Choroid plexus epithelial cell (primary cell): Measurements from ENCODE around the gene CSF1R.

Experiments
- DNase-seq: peaks from one replicate; pipeline ENCODE4 v3.0.0-alpha.2; 2010; ENCODE audit warnings: low read depth
- H3K4me3 ChIP-seq: 2 replicates; pipeline ENCODE4 v1.5.1; 2011; ENCODE audit warnings: low read depth, mild to moderate bottlenecking, control low read depth, low read length, moderate library complexity
- TF ChIP-seq, protein P1 (sequence below): conservative IDR thresholded peaks from 2 replicates; pipeline ENCODE4 v1.5.1; 2011; ENCODE audit warnings: low read depth, mild to moderate bottlenecking, control low read depth, inconsistent platforms, low read length, moderate library complexity

CSF1R gene

DNA sequence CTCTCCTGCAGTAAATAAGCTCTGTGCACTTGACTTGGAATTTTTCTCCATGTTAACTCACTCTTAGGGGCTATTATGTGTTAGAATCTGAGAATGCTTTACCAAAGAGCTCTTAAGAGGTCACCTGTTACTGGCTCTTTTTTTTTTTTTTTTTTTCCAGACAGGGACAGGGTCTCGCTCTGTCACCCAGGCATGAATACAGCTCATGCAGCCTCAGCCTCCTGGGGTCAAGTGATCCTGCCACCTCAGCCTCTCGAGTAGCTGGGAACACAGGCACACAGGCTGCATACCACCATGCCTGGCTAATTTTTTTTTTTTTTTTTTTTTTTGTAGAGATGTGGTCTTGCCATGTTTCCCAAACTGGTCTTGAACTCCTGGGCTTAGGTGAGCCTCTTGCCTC lies 63.7 kb downstream of the CSF1R start:
- TF ChIP-seq, protein P1, sequence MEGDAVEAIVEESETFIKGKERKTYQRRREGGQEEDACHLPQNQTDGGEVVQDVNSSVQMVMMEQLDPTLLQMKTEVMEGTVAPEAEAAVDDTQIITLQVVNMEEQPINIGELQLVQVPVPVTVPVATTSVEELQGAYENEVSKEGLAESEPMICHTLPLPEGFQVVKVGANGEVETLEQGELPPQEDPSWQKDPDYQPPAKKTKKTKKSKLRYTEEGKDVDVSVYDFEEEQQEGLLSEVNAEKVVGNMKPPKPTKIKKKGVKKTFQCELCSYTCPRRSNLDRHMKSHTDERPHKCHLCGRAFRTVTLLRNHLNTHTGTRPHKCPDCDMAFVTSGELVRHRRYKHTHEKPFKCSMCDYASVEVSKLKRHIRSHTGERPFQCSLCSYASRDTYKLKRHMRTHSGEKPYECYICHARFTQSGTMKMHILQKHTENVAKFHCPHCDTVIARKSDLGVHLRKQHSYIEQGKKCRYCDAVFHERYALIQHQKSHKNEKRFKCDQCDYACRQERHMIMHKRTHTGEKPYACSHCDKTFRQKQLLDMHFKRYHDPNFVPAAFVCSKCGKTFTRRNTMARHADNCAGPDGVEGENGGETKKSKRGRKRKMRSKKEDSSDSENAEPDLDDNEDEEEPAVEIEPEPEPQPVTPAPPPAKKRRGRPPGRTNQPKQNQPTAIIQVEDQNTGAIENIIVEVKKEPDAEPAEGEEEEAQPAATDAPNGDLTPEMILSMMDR, result no peak
- H3K4me3 ChIP-seq, result no peak overlapping the region
- DNase-seq, result no peak

DNA sequence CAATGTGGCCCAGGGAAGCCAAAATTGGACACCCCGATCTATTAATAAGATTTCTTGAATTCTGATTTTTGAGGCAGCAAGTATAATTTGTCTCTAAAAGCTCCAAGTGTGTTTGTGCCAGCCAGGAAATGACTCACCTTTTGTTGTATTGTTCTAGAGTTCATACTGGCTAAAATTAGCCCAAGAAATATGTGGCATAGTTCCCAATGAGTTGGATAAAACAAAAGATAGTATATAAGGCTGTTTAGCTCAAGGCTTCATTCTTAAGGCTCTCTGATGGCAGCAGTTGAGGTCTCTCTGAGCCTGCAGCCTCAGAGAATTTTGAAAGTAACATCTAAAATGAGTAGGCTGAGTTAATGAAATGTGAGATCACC lies 64.2 kb downstream of the CSF1R start:
- TF ChIP-seq, protein P1, result no peak
- peak; percentile 81 for DNase-seq
- H3K4me3 ChIP-seq, result no peak overlapping the region

DNA sequence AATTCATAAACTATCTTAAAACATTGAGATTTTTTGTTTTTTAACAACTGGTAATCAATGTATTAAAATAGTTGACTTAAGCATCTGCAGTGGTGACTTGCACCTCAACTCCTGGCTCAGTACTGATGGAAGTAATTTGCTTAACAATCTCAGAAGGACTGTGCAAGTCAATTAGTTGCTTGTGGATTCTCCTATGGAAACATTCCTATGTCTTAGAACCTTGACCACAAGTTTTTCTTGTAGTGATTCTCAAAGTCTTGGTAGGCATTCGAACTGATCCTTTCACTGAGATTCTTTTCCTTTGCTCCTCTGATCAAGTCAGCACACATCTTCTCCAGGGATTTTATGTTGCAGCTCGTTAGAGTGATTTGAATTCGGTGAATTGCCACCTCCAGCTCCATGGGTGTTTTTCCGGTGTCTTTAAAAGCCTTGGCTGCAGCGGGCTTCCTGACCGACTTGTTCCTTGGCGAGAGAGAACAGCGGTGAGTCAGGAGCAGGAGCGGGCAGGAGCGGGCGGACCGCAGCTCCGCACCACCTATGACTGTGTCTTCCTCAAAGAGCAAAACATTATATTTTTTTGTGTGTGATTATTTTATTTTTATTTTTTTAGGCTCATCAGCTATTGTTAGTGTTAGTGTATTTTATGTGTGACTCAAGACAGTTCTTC lies 64.7 kb downstream of the CSF1R start:
- no peak for DNase-seq
- no peak overlapping the region for H3K4me3 ChIP-seq
- TF ChIP-seq, protein P1, result no peak

DNA sequence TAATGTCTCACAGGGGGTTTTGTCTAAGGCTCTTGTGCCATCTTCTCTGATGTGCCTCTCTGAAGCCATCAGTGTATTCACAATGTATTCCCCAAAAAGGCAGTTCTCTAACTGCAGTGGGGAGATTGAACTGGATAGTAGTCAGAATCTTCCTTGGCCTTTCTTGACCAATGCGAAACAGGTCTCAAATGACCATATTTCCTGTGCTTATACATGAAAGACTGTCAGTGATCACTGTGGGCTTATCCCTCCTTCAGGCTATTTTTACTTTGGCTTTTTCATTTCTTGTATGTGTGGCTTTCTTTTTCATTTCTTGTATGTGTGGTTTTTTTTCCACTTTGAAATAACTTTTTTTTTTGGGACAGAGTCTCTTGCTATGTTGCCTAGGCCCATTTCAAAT lies 66.1 kb downstream of the CSF1R start:
- H3K4me3 ChIP-seq, result no peak overlapping the region
- TF ChIP-seq, protein P1, result no peak
- DNase-seq, result no peak

DNA sequence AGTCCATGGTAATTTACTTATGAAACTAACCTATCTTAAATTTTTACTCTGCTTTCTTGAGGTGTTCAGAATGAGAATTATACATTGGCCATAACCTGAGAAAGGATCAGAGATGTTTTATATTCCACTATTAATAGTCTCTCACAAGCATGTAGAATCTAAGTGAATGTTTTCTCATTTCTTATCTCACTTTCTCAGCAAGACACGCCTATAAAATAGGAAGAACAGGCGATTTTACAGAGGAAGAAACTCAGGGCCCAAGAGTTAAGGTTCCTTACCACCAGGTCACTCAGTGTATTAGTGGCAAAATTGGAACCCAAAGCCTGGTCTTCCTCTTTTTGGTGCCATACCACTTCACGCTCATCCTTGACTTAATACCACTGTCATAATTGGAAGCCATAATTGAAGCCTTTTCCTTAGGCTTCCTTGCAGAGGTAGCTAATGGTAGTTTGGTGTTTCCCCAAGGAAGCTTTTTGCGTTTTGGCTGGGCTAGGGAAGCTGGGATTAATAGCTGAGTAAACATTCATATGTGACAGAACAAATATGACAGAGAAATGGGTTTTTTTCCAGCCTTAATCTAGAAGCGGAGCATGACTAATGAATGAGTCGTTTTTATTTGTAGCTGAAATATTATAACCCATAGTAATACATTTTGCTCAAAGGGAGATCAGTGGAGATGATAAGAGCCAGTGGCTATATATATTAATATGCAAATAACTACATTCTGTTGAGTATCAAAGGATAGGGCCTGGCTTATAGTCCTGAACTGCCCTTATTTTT lies 68.9 kb downstream of the CSF1R start:
- no peak for DNase-seq
- TF ChIP-seq, protein P1, result no peak
- H3K4me3 ChIP-seq, result no peak overlapping the region

DNA sequence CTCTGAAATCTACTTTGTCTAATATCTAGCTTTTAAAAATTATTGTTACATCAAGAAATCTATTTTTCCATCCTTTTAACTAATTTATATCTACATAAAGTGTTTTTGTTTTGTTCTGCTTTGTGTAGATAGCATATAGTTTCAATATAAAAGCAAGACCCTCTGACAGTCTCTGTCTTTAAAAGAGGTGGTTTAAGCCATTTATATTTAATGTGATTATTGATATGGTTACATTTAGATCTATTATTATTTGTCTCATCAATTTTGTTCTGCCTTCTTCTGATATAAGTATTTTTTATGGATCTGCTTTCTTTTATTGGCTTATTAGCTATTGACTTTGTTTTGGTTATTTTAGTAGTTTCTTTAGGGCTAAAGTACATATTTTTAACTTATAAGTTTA lies 69.8 kb downstream of the CSF1R start:
- no peak for DNase-seq
- TF ChIP-seq, protein P1, result no peak
- no peak overlapping the region for H3K4me3 ChIP-seq

DNA sequence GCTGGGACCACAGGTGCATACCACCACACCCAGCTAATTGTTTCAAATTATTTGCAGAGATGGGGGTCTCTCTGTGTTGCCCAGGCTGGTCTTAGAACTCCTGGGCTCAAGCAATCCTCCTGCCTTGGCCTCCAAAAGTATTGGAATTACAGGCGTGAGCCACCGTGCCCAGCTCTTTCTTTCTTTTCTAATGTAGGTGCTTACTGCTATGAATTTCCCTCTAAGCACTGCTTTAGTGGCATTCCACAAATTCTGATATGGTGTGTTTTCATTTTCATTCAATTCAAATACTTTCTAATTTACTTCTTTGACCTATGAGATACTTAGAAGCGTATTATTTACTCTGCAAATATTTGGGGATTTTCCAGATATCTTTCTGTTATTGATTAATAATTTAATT lies 70.9 kb downstream of the CSF1R start:
- no peak overlapping the region for H3K4me3 ChIP-seq
- TF ChIP-seq, protein P1, result no peak
- DNase-seq, result no peak
